ENCODE data around the gene RIN1.

DNA sequence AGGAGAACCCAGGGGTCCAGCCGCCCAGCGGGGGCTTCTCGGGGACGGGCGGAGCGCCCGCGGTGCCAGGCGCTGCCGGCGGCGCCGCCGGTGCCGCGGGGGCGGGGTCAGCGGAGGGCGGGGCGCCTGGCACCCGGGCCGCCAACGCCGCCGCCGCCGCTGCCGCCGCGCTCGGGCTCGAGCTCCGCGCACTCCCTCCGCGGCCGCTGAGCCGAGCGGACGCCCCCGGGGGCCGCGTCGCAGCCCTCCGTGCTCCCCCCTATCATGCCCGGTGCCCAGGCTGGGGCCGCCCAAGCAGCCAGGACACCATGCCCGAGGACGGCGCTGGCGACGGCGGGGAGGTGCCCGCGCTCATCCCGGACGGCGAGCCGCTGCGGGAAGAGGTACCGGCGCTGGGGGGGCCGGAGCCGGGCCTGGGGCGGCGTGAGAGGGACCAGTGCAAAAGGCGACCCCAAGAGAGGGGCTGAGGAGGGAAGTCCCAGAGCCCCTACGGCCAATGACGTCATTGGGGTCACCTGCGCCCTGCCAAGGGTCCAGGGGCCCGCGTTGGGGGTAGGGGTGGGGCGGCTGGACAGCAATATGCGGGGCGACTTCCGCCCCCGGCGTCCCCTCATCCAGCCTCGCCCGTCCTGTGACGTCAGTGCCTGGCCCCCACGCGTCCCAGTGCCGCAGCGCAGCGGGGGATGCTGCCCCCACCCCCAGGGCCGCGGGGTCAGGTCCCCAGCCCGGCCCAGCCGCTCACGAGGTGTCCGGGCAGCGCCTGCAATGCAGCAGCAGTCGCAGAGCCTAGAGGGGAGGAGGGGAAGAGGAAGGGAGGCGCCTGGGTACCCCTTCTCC lies 44.3 kb downstream of the RIN1 start, which contains the start of gene TMEM151A:
- TF ChIP-seq RAD21 (CRISPR knock-in tag; conservative IDR thresholded peaks at IDR 0.05 in 1 of 2, IDR thresholded peaks at IDR 0.05 in 1 of 2) = no peak
- no peak for TF ChIP-seq HDAC2 (IDR thresholded peaks at IDR 0.05)
- no peak for TF ChIP-seq GATA2 (CRISPR knock-in tag; IDR thresholded peaks at IDR 0.05)
- TF ChIP-seq, protein P1, sequence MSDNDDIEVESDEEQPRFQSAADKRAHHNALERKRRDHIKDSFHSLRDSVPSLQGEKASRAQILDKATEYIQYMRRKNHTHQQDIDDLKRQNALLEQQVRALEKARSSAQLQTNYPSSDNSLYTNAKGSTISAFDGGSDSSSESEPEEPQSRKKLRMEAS (CRISPR knock-in tag; IDR thresholded peaks at IDR 0.05) = no peak
- TF ChIP-seq MYC (IDR thresholded peaks at IDR 0.05; ENCODE audit: low read depth, low read length) = no peak
- no peak for TF ChIP-seq MYC (CRISPR knock-in tag; IDR thresholded peaks at IDR 0.05; ENCODE audit: borderline replicate concordance, low read depth)
- no peak for TF ChIP-seq BDP1 (IDR thresholded peaks at IDR 0.05; ENCODE audit: insufficient read depth, insufficient read length)
- TF ChIP-seq POLR2G (IDR thresholded peaks at IDR 0.05; ENCODE audit: low read depth, low read length) = no peak
- no peak for TF ChIP-seq NFXL1 (CRISPR knock-in tag; IDR thresholded peaks at IDR 0.05)
- no peak for TF ChIP-seq ZNF274 (IDR thresholded peaks at IDR 0.05; ENCODE audit: borderline replicate concordance, low read depth, low read length)
- TF ChIP-seq, protein P2, sequence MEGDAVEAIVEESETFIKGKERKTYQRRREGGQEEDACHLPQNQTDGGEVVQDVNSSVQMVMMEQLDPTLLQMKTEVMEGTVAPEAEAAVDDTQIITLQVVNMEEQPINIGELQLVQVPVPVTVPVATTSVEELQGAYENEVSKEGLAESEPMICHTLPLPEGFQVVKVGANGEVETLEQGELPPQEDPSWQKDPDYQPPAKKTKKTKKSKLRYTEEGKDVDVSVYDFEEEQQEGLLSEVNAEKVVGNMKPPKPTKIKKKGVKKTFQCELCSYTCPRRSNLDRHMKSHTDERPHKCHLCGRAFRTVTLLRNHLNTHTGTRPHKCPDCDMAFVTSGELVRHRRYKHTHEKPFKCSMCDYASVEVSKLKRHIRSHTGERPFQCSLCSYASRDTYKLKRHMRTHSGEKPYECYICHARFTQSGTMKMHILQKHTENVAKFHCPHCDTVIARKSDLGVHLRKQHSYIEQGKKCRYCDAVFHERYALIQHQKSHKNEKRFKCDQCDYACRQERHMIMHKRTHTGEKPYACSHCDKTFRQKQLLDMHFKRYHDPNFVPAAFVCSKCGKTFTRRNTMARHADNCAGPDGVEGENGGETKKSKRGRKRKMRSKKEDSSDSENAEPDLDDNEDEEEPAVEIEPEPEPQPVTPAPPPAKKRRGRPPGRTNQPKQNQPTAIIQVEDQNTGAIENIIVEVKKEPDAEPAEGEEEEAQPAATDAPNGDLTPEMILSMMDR (IDR thresholded peaks at IDR 0.05 in 2 of 3, conservative IDR thresholded peaks at IDR 0.05 in 1 of 3; ENCODE audit: insufficient read depth in 2 of 3, low read depth in 1 of 3, low read length in 3 of 3) = no peak

Measured in K562 (cell line).